DMS53 (cell line): ENCODE results near the gene ANKLE1.
"Not testable (repeated sequence)": the region's sequence is repeated elsewhere in the genome, so short reads cannot be mapped to it uniquely, and the experiment has no call there.

Experiments used
- DNase-seq: peaks from one replicate; lab custom pipeline; 2025; lab: John Stamatoyannopoulos, UW

Gene ANKLE1

GRCh38 chr19:17248011-17248776 is 33.5 kb upstream of the ANKLE1 start:
- peak; percentile 97 for DNase-seq

GRCh38 chr19:17249887-17250548 is 31.7 kb upstream of the ANKLE1 start:
- DNase-seq = no peak

GRCh38 chr19:17254636-17255035 is 27.1 kb upstream of the ANKLE1 start:
- no peak for DNase-seq

GRCh38 chr19:17255150-17255621 is 26.5 kb upstream of the ANKLE1 start:
- peak; percentile 31 for DNase-seq

GRCh38 chr19:17256130-17256529 is 25.6 kb upstream of the ANKLE1 start:
- no peak for DNase-seq

DNA sequence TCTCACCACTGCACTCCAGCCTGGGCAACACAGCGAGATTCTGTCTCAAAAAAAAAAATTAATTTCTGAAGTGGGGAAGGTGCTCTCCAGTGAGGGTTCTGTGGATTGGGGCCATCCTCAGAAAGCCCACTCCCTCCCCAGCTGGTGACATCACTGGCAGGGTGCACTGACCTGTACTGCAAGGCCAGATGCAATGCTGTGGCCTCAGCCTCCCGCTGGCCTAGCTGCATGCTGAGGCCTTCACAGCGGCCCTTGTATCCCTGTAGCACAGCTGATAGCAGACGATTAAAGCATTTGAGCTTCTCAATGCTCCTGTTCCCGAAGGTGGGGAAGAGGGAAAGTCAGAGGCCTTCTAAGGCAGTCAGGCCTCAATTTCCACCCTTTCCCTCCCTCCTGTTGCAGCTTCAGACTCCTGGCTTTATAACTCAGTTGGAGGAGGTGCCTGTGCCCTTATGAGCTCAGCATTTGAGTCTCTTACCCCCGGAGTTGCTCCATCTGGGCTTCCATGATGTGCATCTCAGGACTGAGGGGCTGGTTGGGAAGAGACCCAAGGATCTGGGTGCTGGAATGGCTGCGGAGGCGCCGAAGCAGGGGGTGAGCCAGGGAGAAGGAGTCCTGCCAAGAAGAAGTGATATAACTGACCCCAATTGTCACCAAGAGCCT is 22.5 kb upstream of the ANKLE1 start:
- peak; percentile 49 for DNase-seq

GRCh38 chr19:17259934-17260333 is 21.8 kb upstream of the ANKLE1 start:
- DNase-seq = no peak

- DNase-seq = peak; percentile 92
Measured at GRCh38 chr19:17260842-17261325, 20.8 kb upstream of the ANKLE1 start.

DNA sequence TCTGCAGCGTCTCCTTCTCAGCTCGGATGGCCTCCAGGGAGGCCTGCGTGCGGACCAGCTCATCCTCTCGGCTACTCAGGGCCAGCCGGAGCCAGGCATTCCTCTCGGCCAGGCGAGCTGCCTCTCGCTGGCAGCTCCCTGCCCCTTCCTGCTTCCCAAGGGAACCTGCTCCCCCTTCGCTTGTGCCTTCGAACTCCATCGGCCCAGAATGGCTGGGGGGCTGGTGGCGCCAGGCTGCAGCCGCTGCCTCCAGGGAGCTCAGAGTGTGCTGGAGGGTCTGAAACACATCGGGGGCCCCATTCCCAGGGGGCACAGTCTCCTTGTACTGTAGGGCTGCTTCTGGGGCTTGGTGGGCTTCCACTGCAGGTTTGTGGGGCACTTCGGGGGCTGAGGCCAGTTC is 19.1 kb upstream of the ANKLE1 start:
- DNase-seq = no peak

- no peak for DNase-seq
Measured at GRCh38 chr19:17263712-17264640, 17.7 kb upstream of the ANKLE1 start.

- DNase-seq = no peak
Measured at GRCh38 chr19:17264641-17264979, 17.1 kb upstream of the ANKLE1 start, which contains the start of gene USHBP1. Gene USHBP1 (minus strand): TSS chr19:17264745. CDS start chr19:17264299, 446 bp downstream.

DNA sequence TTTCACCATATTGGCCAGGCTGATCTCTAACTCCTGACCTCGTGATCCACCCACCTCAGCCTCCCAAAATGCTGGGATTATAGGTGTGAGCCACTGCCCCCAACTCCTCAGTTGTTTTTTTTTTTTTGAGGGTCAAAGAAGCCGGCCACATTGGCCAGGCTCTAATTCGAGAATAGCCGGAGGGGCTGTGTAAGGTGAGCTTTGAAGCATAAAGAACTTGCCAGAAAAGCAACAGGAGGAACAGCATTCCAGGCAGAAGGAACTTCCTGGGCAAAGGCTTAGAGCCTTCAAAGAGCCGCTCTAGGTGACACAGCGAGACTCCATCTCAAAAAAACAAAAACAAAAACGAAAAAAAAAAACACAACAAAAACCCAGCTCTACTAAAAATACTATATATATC is 15.7 kb upstream of the ANKLE1 start:
- DNase-seq = no peak

DNA sequence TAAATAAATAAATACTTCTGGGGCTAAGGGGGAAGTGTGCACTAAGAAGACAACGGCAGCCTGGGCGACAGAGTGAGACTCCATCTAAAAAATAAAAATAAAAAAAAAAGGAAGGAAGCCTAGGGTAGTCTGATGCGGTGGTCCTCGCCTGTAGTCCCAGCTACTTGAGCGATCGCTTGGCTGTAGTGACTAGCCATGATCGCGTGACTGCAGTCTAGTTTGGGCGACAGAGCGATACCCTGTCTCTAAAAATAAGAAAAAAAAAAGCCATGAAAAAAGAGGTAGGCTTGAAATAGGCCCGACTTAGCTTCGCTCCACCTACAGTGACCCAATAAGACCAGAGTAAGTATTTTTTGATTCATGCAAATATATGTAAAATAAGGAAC is 15.1 kb upstream of the ANKLE1 start:
- no peak for DNase-seq

- DNase-seq = peak; percentile 96
Measured at GRCh38 chr19:17266975-17267788, 14.5 kb upstream of the ANKLE1 start, which contains the start of gene BABAM1. Gene BABAM1 (plus strand): TSS chr19:17267443. CDS start chr19:17268807, 1,364 bp downstream.

DNA sequence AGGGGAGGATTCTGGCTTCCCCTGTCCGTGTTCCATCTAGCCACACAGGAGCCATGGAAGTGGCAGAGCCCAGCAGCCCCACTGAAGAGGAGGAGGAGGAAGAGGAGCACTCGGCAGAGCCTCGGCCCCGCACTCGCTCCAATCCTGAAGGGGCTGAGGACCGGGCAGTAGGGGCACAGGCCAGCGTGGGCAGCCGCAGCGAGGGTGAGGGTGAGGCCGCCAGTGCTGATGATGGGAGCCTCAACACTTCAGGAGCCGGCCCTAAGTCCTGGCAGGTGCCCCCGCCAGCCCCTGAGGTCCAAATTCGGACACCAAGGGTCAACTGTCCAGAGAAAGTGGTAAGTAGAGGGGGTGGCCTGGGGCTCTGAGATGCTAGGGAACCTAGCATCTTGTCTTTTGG is 12.9 kb upstream of the ANKLE1 start:
- no peak for DNase-seq

GRCh38 chr19:17274892-17275291 is 6.8 kb upstream of the ANKLE1 start:
- not testable (repeated sequence) for DNase-seq

DNA sequence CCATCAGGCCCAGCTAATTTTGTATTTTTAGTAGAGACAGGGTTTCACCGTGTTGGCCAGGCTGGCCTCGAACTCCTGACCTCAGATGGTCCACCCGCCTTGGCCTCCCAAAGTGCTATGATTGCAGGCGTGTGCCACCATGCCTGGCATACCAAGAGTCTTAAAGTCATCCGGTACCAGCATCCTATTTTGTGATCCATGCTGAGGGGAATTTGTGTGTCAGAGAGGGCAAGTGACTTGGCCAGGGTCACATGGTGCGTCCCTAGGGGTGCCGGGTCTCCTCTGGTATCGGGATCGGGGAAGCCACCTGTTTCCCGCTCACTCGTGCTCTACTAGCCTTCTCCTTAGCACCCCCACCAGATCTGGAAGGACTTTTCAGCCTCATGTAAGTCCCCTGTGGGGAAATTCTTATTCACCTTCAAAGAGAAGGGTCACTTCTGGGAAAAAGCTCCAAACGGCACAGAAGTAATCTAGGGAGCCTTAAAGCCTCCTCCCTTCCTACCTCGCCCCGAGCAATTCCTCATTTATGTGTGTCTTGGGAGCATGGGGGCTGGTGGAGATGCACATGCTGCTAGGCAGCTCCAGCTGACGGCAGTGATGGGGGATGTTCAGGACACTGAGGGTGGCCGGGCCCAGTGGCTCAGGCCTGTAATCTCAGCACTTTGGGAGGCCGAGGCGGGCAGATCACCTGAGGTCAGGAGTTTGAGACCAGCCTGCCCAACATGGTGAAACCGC is 6.1 kb upstream of the ANKLE1 start:
- no peak for DNase-seq

DNA sequence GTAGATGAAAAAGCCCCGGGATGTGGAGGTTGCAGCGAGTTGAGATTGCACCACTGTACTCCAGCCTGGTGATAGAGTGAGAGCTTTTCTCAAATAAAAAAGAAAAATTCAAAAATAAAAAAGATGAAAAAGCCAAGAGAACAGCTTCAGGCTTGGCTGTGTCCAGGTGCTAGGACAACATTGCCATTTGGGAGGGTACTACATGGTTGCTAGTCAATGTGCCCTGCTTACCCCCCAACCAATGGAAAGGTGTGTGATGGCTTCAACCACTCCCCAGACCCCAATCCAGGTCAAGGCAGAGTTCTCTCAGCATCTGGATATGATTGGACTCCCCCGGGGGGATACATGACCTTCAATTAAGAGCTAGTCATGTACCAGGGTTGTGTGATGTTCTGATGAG is 2.3 kb upstream of the ANKLE1 start:
- no peak for DNase-seq

DNA sequence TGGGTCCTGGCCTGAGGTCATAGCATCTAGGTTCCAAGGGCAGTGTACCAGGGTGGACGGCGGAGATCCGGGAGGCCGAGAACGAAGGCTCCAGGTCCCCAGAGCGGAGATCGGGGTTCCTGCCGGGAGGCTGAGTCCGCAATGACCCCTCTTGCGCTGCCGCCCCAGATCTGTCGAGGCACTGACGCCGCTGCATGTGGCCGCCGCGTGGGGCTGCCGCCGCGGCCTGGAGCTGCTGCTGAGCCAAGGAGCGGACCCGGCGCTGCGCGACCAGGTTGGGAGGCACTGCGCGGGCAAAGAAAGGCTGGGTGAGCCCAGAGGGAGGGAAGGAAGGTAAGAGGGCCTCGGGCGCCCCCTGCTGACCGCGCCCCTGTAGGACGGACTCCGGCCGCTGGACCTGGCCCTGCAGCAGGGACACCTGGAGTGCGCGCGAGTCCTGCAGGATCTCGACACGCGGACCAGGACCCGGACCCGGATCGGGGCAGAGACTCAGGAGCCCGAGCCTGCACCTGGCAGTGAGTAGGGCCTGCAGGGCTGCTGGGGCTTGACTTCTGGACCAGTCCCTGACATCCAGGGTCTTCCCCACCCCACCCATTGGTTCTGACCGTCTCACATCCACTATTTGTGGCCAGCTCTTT is 906 bp downstream of the ANKLE1 start:
- peak; percentile 93 for DNase-seq
